B cell (primary cell): ENCODE measurements around the gene HECTD2. TPM values are rescaled to one million over a fixed set of nuclear protein-coding genes. Genes with fewer than 3 reads are reported as not detected.

ENCODE experiments used
- ATAC-seq: fragments of 200-7000 bp; cut with Tn5 transposase; one replicate; pipeline ENCODE4 v1.10.0; 2021; ENCODE audit warnings: low read depth, mild to moderate bottlenecking, moderate number of reproducible peaks, moderate library complexity
- CTCF ChIA-PET: fragments of 350-600 bp; sonication (Branson Sonifier 250); formaldehyde crosslinking; loops from one replicate; lab custom pipeline; 2021; ENCODE audit warnings: antibody characterized with exemption, inconsistent platforms; lab: Charles Lee
- POLR2A ChIA-PET: fragments of 350-600 bp; sonication (Branson Sonifier 250); formaldehyde crosslinking; loops from one replicate; lab custom pipeline; 2021; ENCODE audit warnings: antibody characterized with exemption; lab: Charles Lee
- DNase-seq: peaks from one replicate; pipeline ENCODE4 v3.0.0; 2013
- H2AFZ ChIP-seq: 2 replicates; pipeline ENCODE4 v1.6.1; 2012; ENCODE audit warnings: mild to moderate bottlenecking, low read depth, low read length; ENCODE audit not compliant: insufficient read depth, poor library complexity, severe bottlenecking
- H3K27ac ChIP-seq, 2 donors: 1 replicate in 1 of 2; 2 replicates in 1 of 2; pipeline ENCODE4 v1.5.1; 2012 to 2013; ENCODE audit warnings: low read length in 2 of 2, mild to moderate bottlenecking in 2 of 2, moderate library complexity in 1 of 2
- H3K27me3 ChIP-seq, 4 experiments: fragments of 200-600 bp in 1 of 4; sonication (generic) in 1 of 4; replicated peaks in 1 of 4; 1 replicate in 2 of 4; 2 replicates in 2 of 4; pipeline versions ENCODE4 v1.6.1 to v1.7.0; 2013 to 2016; ENCODE audit warnings: low read length in 3 of 4, mild to moderate bottlenecking in 2 of 4, mixed read lengths in 1 of 4, moderate library complexity in 1 of 4; ENCODE audit not compliant: insufficient read depth in 4 of 4, control insufficient read depth in 3 of 4; ENCODE audit errors: control extremely low read depth in 1 of 4
- H3K36me3 ChIP-seq, 2 experiments: replicated peaks in 1 of 2; 1 replicate in 1 of 2; 2 replicates in 1 of 2; pipeline versions ENCODE4 v1.6.1 to v1.7.1; 2013; ENCODE audit warnings: low read length in 1 of 2; ENCODE audit not compliant: insufficient read depth in 2 of 2, control insufficient read depth in 1 of 2; ENCODE audit errors: control extremely low read depth in 1 of 2, extremely low read depth in 1 of 2
- H3K4me1 ChIP-seq, 2 donors: fragments of 200-600 bp in 1 of 2; sonication (generic) in 1 of 2; 1 replicate in 1 of 2; 2 replicates in 1 of 2; pipeline versions ENCODE4 v1.5.1 to v1.6.1; 2013 to 2017; ENCODE audit warnings: low read length in 2 of 2; ENCODE audit not compliant: control insufficient read depth in 2 of 2, insufficient read depth in 2 of 2
- H3K4me2 ChIP-seq: replicated peaks from 2 replicates; pipeline ENCODE3; 2012; ENCODE audit warnings: mild to moderate bottlenecking, low read depth, low read length; ENCODE audit not compliant: poor library complexity, severe bottlenecking
- H3K4me3 ChIP-seq, 5 experiments: fragments of 200-600 bp in 1 of 5; sonication (generic) in 1 of 5; 1 replicate in 3 of 5; 2 replicates in 2 of 5; pipeline versions ENCODE4 v1.5.1 to v1.7.0; 2011 to 2016; ENCODE audit warnings: low read length in 4 of 5, mild to moderate bottlenecking in 4 of 5, low read depth in 2 of 5, control low read depth in 1 of 5, moderate library complexity in 1 of 5; ENCODE audit not compliant: insufficient read depth in 1 of 5; ENCODE audit errors: control extremely low read depth in 1 of 5, extremely low read depth in 1 of 5
- H3K79me2 ChIP-seq: fragments of 200-600 bp; sonication (generic); one replicate; pipeline ENCODE4 v1.6.0; 2016; ENCODE audit warnings: low read length; ENCODE audit not compliant: control insufficient read depth, insufficient read depth
- H3K9ac ChIP-seq: fragments of 200-600 bp; sonication (generic); 2 replicates; pipeline ENCODE4 v1.6.1; 2017; ENCODE audit warnings: mild to moderate bottlenecking, low read length, moderate library complexity
- H3K9me3 ChIP-seq, 3 donors: one replicate each; pipeline versions ENCODE4 v1.6.1 to v1.7.1; 2013; ENCODE audit warnings: low read length in 2 of 3; ENCODE audit not compliant: control insufficient read depth in 2 of 3, insufficient read depth in 1 of 3; ENCODE audit errors: control extremely low read depth in 1 of 3
- H4K20me1 ChIP-seq: 2 replicates; pipeline ENCODE4 v1.6.0; 2012; ENCODE audit warnings: mild to moderate bottlenecking, low read length; ENCODE audit not compliant: insufficient read depth, control insufficient read depth, poor library complexity, severe bottlenecking
- H3K27ac Mint-ChIP-seq: one replicate; pipeline ENCODE4 v1.8.0; 2021; ENCODE audit warnings: mixed read lengths
- H3K27me3 Mint-ChIP-seq: one replicate; pipeline ENCODE4 v1.8.0; 2021; ENCODE audit warnings: mixed read lengths
- H3K4me1 Mint-ChIP-seq: one replicate; pipeline ENCODE4 v1.8.0; 2021; ENCODE audit warnings: mixed read lengths
- H3K4me3 Mint-ChIP-seq: one replicate; pipeline ENCODE4 v1.8.0; 2021; ENCODE audit warnings: mixed read lengths
- H3K9me3 Mint-ChIP-seq: one replicate; pipeline ENCODE4 v1.8.0; 2022; ENCODE audit warnings: mixed read lengths; ENCODE audit not compliant: insufficient read depth
- CTCF ChIP-seq: fragments of 200-600 bp; IDR thresholded peaks from one replicate; pipeline ENCODE4 v1.8.0; 2022; ENCODE audit warnings: antibody characterized with exemption, mild to moderate bottlenecking
- EZH2 ChIP-seq: IDR thresholded peaks from 2 replicates; pipeline ENCODE4 v1.6.1; 2012; ENCODE audit warnings: borderline replicate concordance, low read depth, mild to moderate bottlenecking, moderate library complexity, low read length; ENCODE audit not compliant: insufficient read depth, poor library complexity, severe bottlenecking
- WGBS: methylation state at CpG from one replicate; pipeline ENCODE4 v1.1.5; 2013; ENCODE audit warnings: missing lambda C conversion rate; ENCODE audit not compliant: insufficient coverage; 5-methylcytosine and 5-hydroxymethylcytosine counted together
- intact Hi-C: fragments of 100-400 bp; cut with micrococcal nuclease; formaldehyde crosslinking; loops from one replicate; pipeline ENCODE4 v1.10.0; 2022
- polyA plus RNA-seq: library from polyadenylated mRNA; depleted of rRNA; stranded (reverse); fragments of >200 nt; gene quantifications from 2 replicates; pipeline ENCODE4 v1.2.3, GENCODE V29; 2012
- total RNA-seq, 2 donors: library from RNA; stranded (reverse); fragments of 120-200 nt in 1 of 2; gene quantifications; 1 replicate in 1 of 2; 2 replicates in 1 of 2; pipeline versions ENCODE4 v1.2.3 to v1.2.4, GENCODE V29; 2013 to 2022

HECTD2 gene
- total and polyA plus RNA-seq, 2 donors (not counting 1 experiment from before 2014, with no cell fraction given), result 2.9 to 7.9 TPM

GRCh38 chr10:91460681-91461080 is 50.5 kb downstream of the HECTD2 start:
- Mint-ChIP-seq H3K27ac (no peak overlapping the region), H3K9me3 (peaks cover 3% of the 10 kb centered on the region), H3K4me1 (no peaks in the 10 kb centered on the region), H3K27me3 (no peaks in the 10 kb centered on the region), H3K4me3 (no peak overlapping the region)
- no peak overlapping the region for H3K4me2 ChIP-seq
- intact Hi-C loops, result no loop called here
- no peaks in the 10 kb centered on the region for H3K36me3 ChIP-seq
- H2AFZ ChIP-seq, result no peak overlapping the region
- no peak overlapping the region for H3K27ac ChIP-seq
- no peaks in the 10 kb centered on the region for H3K4me1 ChIP-seq
- WGBS, result no CpG with 5 or more reads among the region's 3 CpGs
- H3K27me3 ChIP-seq, result no peaks in the 10 kb centered on the region
- H3K4me3 ChIP-seq, result no peak overlapping the region
- no peak for TF ChIP-seq EZH2
- no peak for TF ChIP-seq CTCF
- ATAC-seq (no peak), DNase-seq (no peak)
- H4K20me1 ChIP-seq, result no peaks in the 10 kb centered on the region
- H3K79me2 ChIP-seq, result no peaks in the 10 kb centered on the region
- no peaks in the 10 kb centered on the region for H3K9me3 ChIP-seq
- ChIA-PET POLR2A (no interaction called here), CTCF (no interaction called here)
- no peak overlapping the region for H3K9ac ChIP-seq

GRCh38 chr10:91462423-91462822 is 52.3 kb downstream of the HECTD2 start:
- no peaks in the 10 kb centered on the region for H3K79me2 ChIP-seq
- no peaks in the 10 kb centered on the region for H3K27me3 Mint-ChIP-seq
- no peak overlapping the region for H2AFZ ChIP-seq
- no peaks in the 10 kb centered on the region for H4K20me1 ChIP-seq
- no peak overlapping the region for H3K9ac ChIP-seq
- TF ChIP-seq CTCF (no peak), EZH2 (no peak)
- no peak overlapping the region for H3K4me3 Mint-ChIP-seq
- H3K4me1 Mint-ChIP-seq, result no peaks in the 10 kb centered on the region
- intact Hi-C loops, result no loop called here
- CTCF ChIA-PET, result interaction anchor here (0.6 kb wide), 1 partner anchor 1408 kb away, joined by 3 read pairs; no protein-coding TSS in a partner anchor
- no peak overlapping the region for H3K4me3 ChIP-seq
- peaks cover 3% of the 10 kb centered on the region for H3K9me3 Mint-ChIP-seq
- H3K9me3 ChIP-seq, result peaks cover 0 to 3% (median 0%) of the 10 kb centered on the region in 3 donors
- POLR2A ChIA-PET, result no interaction called here
- H3K4me1 ChIP-seq, result no peaks in the 10 kb centered on the region
- no peak overlapping the region for H3K27ac ChIP-seq
- ATAC-seq, result no peak
- H3K4me2 ChIP-seq, result no peak overlapping the region
- no peaks in the 10 kb centered on the region for H3K27me3 ChIP-seq
- no peak for DNase-seq
- no peaks in the 10 kb centered on the region for H3K36me3 ChIP-seq
- H3K27ac Mint-ChIP-seq, result no peak overlapping the region
